GM19240 (cell line): ENCODE measurements around the gene PBRM1.

ENCODE experiments used
- DNase-seq: peaks from one replicate; pipeline ENCODE4 v3.0.0; 2011; ENCODE audit warnings: low spot score; ENCODE audit not compliant: insufficient read length

The PBRM1 gene

GRCh38 chr3:52524752-52525679, 160.7 kb downstream of the PBRM1 start:
- peak; percentile 1 for DNase-seq

GRCh38 chr3:52524258-52524751, 161.4 kb downstream of the PBRM1 start:
- DNase-seq, result no peak

- DNase-seq, result no peak
These were observed 162.1 kb downstream of the PBRM1 start for GRCh38 chr3:52523386-52524257.

- DNase-seq, result no peak
These were observed 163.0 kb downstream of the PBRM1 start for GRCh38 chr3:52522651-52523251.

- no peak for DNase-seq
These were observed 163.6 kb downstream of the PBRM1 start for GRCh38 chr3:52521881-52522650.

GRCh38 chr3:52521488-52521824, 164.3 kb downstream of the PBRM1 start:
- no peak for DNase-seq

- DNase-seq, result no peak
These were observed 164.8 kb downstream of the PBRM1 start for GRCh38 chr3:52520716-52521487.

- DNase-seq, result no peak
These were observed 165.5 kb downstream of the PBRM1 start for GRCh38 chr3:52520141-52520667.

GRCh38 chr3:52519445-52520140, 166.1 kb downstream of the PBRM1 start:
- DNase-seq, result no peak

- no peak for DNase-seq
These were observed 166.8 kb downstream of the PBRM1 start for GRCh38 chr3:52518723-52519444.

GRCh38 chr3:52517796-52518722, 167.7 kb downstream of the PBRM1 start:
- DNase-seq, result no peak

- DNase-seq, result no peak
These were observed 169.1 kb downstream of the PBRM1 start for GRCh38 chr3:52516509-52517195.

GRCh38 chr3:52515192-52515591, 170.5 kb downstream of the PBRM1 start:
- DNase-seq, result no peak

- DNase-seq, result no peak
These were observed 171.1 kb downstream of the PBRM1 start for GRCh38 chr3:52514576-52514975.

- DNase-seq, result no peak
These were observed 172.4 kb downstream of the PBRM1 start for GRCh38 chr3:52513281-52513680.

- no peak for DNase-seq
These were observed 173.0 kb downstream of the PBRM1 start for GRCh38 chr3:52512727-52513126.

- DNase-seq, result no peak
These were observed 173.6 kb downstream of the PBRM1 start for GRCh38 chr3:52512105-52512504.
